GM18526 (cell line): ENCODE measurements around the gene TEAD1.

ENCODE experiments used
- POLR2A ChIP-seq: IDR thresholded peaks from 3 replicates; pipeline ENCODE4 v1.6.1; 2011; ENCODE audit not compliant: insufficient read length; ENCODE audit errors: extremely low read depth

The TEAD1 gene

GRCh38 chr11:12979928-12980689, 305.9 kb downstream of the TEAD1 start:
- TF ChIP-seq POLR2A: no peak

DNA sequence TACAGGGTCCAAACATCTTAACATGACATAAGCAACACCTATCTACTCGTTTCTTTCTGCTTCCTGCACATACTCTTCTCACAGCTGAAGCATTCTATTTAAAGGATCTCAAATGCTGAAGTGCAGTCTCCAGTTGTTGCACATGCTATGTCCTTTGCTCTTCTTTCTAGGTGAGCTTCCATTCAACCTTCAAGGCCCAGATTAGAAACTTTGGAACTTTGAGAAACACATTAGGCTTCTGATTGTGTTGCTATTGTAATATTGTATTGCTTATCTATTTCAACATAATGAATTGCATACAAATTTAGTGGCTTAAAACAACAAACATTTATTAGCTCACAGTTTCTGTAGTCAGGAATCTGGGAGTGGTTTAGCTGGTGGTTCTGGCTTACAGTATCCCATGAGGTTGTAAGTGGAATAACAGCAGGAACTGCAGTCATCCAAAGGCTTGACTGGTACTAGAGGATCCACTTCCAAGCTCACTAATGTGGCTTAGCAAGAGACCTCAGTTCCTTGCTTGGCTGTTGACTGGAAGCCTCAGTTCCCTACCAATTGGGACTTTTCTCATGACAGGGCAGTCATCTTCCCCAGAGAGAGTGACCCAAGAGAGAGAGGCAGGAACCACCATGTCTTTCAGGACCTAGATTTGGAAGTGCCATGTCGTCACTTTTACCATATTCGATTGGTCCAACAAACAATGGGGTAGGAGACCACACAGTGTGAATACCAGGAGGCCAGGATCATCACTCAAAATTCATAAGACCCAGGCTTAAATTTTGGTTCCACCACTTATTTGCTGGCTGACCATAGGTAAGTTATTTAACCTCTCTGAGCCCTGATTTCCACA, 307.7 kb downstream of the TEAD1 start:
- no peak for TF ChIP-seq POLR2A

DNA sequence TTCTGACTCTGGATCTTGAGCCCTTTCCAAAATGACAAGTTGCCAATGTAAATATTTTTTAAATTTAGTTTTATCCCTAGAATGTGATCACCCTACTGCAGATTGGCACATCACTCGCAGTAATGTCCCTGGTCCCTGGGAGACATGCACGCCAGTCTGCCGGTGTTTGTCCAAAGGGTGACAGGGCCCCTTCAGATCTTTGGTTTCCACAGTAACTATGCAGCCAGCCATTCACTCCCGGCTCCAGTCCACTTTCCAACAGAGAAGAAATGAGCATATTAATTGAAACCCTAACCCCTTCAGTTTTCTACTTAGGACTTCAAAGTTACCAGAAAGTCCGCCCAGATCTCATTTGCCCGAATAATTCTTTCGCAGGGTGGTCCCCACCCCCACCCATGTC, 309.1 kb downstream of the TEAD1 start:
- no peak for TF ChIP-seq POLR2A

DNA sequence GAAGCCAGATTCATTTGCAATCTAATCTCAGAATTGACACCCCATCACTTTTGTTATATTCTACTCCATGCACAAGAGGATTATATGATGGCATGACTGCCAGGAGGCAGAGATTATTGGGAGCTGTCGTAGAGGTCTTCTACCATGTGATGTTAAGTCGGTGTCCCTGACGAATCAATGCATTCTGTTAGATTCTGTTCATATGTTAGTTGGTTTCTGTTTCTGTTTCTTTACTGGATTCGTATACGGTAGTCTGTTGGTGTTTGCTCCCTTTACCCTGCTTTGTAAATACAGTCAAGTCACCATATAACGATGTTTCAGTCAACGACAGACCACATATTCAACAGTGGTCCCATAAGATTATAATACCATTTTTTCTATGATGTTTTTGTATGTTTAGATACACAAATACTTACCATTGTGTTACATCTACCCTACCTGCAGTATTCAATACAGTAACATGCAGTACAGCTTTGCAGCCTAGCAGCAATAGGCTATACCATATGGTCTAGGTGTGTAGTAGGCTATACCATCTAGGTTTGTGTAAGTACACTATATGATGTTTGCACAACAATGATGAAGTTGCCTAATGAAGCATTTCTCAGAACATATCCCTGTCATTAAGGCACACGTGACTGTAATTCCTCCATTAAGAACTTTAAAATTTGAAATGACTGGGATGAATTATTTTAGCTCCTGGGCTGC, 312.1 kb downstream of the TEAD1 start:
- no peak for TF ChIP-seq POLR2A

- no peak for TF ChIP-seq POLR2A
These were observed 315.4 kb downstream of the TEAD1 start for GRCh38 chr11:12989428-12990161.

GRCh38 chr11:12990162-12990480, 315.9 kb downstream of the TEAD1 start:
- no peak for TF ChIP-seq POLR2A

DNA sequence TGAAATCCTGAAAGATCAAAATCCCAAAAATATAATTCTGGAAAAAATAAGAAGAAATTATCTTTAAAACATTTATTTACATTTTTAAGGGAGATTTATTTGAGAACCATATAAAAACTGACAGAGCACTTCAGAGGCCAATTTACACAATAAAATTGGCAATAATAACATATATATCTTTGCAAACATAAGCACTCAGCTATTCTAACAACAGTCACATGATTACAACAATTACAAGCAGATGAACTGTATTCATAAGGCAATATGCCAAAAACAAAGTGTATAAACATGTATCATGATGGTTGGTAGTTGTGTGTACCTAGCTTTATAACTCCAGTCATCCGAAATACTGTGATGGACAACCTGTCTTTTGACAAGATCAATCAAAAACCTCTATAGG, 317.2 kb downstream of the TEAD1 start:
- no peak for TF ChIP-seq POLR2A

DNA sequence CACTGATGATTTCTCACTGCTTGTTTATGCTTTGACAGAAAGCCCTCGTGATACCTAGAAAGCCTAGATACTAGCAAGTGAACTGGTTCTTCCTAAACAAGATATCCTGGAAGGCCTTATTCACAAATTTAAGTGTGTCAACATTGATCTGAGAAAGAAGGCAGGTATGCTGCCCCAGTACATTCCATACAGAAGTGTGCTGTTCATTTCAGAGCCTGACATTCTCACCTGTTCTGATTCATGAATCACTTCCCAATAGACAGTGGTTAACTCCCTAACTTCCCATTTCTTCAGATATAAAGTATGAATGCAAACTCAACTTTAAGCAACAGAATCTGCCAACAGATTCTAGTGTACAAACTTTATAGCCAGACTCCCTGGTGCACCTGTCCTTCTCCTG, 319.4 kb downstream of the TEAD1 start:
- TF ChIP-seq POLR2A: no peak
